ENCODE results near the gene SRPK3.

SRPK3 gene

GRCh38 chrX:153771415-153772315, 9.2 kb upstream of the SRPK3 start:
- DNase-seq = no peak

DNA sequence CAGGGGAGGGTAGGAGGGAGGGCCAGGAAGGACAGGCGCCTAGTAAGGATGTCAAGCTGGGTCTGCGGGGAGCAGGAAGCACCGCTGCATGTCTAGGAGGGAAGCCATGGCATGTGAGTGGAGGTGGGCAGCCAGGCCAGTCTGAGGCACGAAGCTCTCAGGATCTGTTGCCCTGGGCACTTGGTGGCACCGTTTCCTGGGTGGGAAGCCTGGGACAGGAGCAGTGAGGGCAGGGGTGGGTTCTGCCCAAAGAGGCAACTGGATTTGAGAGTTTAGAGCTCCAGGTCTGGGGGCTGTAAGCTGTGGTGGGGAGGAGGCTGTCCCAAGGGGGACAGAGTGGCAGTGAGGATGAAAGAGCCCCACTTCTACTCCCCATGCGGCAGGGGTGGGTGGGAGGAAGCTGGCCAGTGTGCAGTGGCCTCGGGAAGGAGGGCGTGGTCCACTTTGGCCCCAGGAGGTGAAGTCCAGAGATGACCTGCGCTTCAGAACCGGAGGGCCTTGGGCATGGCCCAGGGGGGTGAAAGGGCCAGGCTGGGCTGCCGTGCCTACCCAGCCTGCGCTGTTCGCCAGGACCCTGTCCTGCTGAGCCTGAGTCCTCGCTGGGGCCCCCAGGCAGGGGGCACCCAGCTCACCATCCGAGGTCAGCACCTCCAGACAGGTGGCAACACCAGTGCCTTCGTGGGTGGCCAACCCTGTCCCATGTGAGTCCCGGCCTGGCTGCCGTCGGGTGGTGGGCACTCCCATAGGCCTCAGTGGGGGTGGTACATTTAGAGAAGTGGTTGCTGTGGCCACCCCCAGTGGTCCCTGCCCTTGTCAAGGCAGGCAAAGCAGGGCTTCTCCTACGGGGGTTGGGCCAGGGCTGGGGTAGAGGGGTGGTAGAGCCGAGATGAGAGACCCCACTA, 8.3 kb upstream of the SRPK3 start:
- DNase-seq = no peak

GRCh38 chrX:153773218-153773611, 7.6 kb upstream of the SRPK3 start:
- DNase-seq = no peak

DNA sequence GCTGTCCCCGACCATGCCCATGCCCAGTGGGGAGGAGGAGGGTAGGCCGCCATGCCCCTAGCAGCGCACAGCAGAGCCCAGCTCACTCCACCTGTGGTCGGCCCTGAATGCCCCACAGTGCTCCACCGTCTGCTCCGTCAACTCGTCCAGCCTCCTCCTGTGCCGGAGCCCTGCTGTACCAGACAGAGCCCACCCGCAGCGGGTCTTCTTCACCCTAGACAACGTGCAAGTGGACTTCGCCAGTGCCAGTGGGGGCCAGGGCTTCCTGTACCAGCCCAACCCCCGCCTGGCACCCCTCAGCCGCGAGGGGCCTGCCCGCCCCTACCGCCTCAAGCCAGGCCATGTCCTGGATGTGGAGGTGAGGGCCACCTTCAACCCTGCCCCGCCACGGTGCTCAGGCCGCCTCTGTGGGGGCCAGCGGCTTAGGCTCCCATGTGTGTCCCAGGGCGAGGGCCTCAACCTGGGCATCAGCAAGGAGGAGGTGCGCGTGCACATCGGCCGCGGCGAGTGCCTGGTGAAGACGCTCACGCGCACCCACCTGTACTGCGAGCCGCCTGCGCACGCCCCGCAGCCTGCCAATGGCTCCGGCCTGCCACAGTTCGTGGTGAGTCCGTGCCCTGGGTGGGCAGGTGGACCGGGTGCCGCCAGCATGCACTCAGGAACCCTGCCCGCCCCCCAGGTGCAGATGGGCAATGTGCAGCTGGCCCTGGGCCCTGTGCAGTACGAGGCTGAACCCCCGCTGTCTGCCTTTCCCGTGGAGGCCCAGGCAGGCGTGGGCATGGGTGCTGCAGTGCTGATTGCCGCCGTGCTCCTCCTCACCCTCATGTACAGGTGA, 6.9 kb upstream of the SRPK3 start:
- DNase-seq = no peak

- no peak for DNase-seq
Measured at GRCh38 chrX:153774576-153775292, 6.1 kb upstream of the SRPK3 start.

DNA sequence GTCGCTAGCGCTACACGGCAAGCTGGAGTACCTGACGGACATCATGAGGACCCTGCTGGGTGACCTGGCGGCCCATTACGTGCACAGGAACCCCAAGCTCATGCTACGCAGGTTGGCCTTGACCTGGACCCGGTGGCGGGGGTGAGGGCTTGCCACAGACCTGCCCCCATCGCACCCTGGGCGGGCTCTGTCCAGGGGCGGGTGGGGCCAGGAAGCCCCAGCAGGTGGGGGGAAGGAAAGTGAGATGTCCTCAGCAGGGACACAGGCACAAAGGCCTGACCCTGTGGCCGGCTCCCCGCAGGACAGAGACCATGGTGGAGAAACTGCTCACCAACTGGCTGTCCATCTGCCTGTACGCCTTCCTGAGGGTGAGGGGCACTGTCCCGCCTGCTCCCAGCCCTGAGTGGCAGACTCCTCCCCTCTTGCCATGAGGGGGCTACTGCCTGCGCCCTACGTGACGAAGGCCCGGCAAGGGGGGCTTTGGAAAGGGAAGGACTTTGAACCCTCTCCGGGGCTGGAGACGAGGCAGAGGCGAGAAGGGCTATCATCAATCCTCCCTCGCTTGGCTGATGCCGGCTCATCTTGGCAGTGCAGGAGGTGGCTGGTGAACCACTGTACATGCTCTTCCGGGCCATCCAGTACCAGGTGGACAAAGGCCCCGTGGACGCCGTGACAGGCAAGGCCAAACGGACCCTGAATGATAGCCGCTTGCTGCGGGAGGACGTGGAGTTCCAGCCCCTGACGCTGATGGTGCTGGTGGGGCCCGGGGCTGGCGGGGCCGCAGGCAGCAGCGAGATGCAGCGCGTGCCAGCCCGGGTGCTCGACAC, 5.3 kb upstream of the SRPK3 start:
- no peak for DNase-seq

DNA sequence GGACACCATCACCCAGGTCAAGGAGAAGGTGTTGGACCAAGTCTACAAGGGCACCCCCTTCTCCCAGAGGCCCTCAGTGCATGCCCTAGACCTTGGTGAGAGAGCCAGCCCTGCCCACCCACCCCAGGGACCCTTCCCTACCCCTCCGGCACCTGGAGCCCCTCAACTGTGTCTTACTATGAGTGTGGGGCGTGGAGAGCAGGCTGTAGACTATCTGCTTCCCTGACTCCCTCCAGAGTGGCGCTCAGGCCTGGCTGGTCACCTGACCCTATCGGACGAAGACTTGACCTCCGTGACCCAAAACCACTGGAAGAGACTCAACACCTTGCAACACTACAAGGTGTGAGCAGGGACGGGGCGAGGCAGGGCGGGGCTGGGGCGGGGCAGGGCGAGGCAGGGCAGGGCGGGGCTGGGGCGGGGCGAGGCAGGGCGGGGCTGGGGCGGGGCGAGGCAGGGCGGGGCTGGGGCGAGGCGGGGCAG, 4.7 kb upstream of the SRPK3 start:
- no peak for DNase-seq

DNA sequence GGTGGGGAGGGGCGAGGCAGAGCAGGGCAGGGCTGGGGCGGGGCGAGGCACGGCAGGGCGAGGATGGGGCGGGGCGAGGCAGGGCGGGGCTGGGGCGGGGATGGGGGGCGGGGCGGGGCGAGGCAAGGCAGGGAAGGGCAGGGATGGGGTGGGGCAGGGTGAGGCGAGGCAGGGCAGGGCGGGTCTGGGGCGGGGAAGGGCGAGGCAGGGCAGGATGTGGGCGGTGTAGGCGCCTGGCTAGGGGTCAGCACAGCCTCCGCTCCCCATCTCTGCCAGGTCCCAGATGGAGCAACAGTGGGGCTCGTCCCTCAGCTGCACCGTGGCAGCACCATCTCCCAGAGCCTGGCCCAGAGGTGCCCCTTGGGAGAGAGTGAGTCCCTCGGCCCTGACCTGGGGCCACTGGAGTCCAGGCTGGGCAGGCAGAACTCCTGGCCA, 4.2 kb upstream of the SRPK3 start:
- no peak for DNase-seq

GRCh38 chrX:153777261-153778090, 3.4 kb upstream of the SRPK3 start:
- no peak for DNase-seq

DNA sequence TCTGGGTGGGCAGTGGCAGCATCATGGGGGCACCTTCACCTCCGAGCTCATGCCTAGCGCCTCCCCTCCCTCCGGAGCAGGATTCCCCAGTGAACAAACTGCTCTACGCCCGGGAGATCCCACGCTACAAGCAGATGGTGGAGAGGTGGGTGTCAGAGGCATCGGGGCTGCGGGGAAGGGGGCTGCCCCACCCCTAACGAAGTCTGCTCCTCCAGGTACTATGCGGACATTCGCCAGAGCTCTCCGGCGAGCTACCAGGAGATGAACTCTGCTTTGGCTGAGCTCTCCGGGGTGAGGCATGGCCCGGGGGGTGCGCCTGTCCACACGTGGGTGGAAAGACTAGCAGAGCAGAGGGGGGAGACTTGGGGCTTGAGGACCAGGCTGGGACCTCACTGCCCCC, 2.7 kb upstream of the SRPK3 start:
- no peak for DNase-seq

DNA sequence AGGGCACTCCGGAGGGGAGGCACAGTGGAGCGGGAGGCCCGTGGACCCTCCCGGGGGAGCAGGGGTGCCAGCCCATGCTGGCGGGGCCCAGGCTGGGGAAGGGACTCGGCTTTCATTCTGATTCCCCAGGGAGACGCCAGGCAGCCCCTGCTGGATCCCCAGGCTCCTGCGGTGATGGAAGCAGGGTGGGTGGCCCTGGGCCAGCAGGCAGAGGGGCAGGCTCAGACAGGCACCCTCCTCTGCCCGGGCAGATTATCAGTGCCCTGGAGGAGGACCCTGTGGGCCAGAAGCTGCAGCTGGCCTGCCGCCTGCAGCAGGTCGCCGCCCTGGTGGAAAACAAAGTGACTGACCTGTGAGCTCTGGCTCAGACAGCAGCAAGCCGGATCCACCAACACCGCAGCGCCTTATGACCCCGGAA, 2.1 kb upstream of the SRPK3 start:
- DNase-seq = no peak

DNA sequence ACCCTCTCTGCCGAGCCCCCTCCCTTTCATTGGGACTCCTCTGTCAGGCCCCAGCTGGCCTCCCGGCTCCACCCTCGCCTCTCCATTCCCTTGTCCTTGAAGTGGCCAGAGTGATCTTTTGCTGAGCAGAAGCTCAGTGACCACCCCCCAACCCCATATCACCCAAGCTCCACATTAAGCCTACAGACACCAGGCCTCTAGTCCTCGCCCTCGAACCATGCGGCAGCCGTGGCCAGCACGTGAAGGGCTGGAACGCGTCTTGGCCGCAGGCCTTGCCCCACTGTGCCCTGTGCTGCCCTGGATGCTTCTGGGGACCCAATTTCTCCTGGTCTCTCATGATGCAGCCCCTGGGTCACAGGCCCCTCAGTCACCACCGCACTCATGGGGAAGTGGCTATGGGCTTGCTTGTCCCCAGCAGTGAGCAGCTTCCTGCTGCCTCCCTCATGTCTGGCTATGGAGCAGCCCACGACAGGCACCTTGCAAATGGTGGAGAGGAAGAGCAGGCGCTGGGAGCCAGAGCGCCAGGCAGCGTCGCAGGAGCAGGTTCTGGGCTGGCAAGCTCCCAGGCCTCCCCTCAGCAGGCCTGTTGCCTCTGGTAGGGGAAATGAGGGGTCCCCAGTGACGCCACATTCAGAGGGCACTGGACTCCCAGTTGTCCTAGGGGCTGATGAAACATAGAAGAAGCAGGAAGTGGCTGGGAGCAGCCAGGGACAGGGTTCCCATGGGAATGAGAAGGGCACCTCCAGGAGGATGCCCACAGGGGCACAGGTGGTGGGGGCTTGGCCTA, 757 bp upstream of the SRPK3 start:
- DNase-seq = no peak

DNA sequence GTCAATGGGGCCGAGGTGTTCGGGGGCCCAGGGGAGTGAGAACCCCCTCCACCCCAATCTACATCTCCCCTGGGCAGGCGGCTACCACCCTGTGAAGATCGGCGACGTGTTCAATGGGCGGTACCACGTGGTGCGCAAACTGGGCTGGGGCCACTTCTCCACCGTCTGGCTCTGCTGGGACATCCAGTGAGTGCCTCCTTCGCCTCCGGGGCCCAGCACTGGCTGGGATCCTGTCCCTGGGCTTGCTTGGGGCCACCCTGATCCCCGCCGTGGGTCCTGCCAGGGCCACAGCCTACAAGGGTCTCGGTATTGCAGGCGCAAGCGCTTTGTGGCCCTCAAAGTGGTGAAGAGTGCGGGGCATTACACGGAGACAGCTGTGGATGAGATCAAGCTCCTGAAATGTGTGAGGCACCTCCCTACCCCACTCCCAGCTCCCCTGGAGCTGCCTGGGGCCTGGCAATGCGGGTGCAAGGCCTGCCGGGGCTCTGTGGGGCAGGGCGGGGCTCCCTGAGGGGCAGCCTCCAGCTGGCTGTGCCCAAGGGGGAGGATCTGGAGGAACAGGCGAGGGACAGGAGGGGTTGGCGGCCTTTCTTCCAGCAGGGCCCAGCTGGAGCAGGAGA, 697 bp downstream of the SRPK3 start:
- no peak for DNase-seq

DNA sequence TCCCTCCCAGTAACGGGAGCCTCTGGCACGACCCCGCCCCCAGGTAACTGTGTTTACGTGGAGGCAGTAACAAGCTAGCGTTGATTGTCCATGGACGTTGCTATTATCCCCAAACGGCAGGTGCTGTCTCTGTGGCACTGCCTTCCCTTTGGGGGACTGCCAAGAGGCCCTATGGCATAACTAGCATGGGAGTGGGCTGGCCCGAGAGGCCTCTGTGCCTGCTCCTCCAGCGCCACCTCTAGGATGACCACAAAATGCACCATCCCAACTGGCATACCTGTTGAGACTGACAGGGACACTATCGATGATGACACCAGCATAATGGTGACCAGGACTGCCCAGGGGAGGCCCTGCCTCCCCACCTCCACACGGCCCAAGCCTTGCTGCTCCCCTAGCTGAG, 1.5 kb downstream of the SRPK3 start:
- DNase-seq = no peak

DNA sequence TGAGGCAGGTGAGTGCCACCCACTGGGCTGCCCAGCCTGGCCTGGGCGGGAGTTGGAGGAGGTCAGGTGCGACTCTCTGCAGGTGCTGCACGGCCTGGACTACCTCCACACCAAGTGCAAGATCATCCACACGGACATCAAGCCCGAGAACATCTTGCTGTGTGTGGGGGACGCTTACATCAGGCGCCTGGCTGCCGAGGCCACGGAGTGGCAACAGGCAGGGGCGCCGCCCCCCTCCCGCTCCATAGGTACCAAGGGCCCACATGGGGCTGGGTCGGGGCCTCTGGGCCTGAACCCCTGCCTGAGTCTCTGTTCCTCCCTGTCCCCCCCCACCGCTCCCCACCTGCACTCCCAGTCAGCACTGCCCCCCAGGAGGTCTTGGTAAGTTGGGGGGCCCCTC, 2.0 kb downstream of the SRPK3 start:
- no peak for DNase-seq

- DNase-seq = no peak
Measured at GRCh38 chrX:153783378-153784013, 2.7 kb downstream of the SRPK3 start.

DNA sequence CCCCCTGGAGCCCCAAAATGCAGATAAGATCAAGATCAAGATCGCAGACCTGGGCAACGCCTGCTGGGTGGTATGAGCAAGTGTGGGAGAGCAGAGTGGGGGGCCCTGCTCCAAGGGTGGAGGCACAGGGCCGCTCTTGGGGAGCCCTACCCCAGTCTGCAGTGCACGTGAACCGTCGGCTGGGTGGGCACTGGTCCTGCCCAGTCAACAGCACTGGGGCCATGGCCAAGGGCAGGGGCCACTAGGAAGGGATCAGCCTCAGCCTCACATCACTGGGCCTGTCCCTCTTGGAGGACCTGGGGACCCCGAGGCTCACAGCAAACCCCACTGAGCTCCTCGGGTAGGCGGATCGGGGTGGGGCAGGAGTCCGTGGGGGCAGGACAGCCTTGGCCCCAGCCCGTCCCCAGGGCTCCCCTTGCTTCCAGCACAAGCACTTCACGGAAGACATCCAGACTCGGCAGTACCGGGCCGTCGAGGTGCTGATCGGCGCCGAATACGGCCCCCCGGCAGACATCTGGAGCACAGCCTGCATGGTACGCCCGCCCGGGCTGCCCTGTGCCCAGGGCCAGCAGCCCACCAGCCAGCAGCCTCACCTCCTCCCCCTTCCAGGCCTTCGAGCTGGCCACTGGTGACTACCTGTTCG, 3.6 kb downstream of the SRPK3 start:
- DNase-seq = no peak

DNA sequence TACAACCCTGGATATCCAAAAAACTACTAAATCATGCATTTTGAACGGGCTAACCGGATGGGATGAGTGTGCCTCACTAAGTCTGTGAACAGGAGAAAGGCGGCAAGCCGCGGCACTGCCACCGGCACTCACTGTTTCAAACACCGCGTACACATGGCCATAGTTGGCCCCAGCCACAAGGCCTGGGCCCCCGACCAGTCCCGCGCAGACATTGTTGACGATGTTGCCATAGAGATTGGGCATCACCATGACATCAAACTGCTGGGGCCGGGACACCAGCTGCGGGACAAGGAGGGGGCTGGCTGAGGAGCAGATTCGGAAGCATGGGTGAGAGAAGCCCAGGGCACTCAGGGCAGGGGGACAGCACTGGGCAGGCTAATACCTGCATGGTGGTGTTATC, 5.8 kb downstream of the SRPK3 start:
- DNase-seq = no peak

Data from stimulated activated CD4-positive, alpha-beta T cell treated with anti-CD3 and anti-CD28 coated beads, Interleukin-2, amount 100 ng/mL, for 24 hours (primary cell).